GM23248 (cell line): Measurements from ENCODE around the gene PLD5.

Experiments
- EZH2 ChIP-seq: fragments of 200-600 bp; sonication (generic); IDR thresholded peaks from 2 replicates; pipeline ENCODE4 v1.6.1; 2018; ENCODE audit warnings: antibody characterized with exemption, mild to moderate bottlenecking; ENCODE audit not compliant: insufficient read depth, poor library complexity, severe bottlenecking
- EZH2phosphoT487 ChIP-seq: fragments of 200-600 bp; sonication (generic); IDR thresholded peaks from 2 replicates; pipeline ENCODE4 v1.6.1; 2018; ENCODE audit warnings: antibody characterized with exemption, moderate library complexity, mild to moderate bottlenecking, low read depth; ENCODE audit not compliant: insufficient read depth

DNA sequence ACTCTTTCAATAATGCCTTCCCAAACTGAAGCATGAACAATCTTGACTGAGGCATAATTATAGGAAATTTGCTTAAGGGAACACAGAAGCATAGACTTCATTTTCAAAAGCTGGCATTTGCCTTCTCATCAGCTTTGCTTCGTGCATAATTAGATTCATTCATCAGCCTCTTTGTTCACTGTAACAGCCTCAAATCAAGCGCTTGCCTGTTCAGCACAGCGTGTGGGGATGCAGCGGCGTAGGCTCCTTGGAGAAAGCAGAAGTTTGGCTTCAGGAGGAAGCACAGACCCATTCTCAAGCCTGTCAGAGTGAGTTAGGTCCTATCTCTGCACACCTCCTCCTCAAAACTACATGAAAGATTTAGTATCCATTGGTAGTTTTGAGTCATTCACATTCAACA is 279.2 kb downstream of the PLD5 start:
- no peak for TF ChIP-seq EZH2
- no peak for TF ChIP-seq EZH2phosphoT487
